HG02852 (cell line): ENCODE measurements around the gene EPN1.
"Not testable (repeated sequence)": the region's sequence is repeated elsewhere in the genome, so short reads cannot be mapped to it uniquely, and the experiment has no call there.

ENCODE experiments used
- ATAC-seq: cut with Tn5 transposase; IDR thresholded peaks from one replicate; pipeline ENCODE4 v1.9.1; 2021; ENCODE audit warnings: mild to moderate bottlenecking, moderate library complexity; ENCODE audit not compliant: unreplicated experiment

Gene EPN1

GRCh38 chr19:55716531-55716930, 41.5 kb downstream of the EPN1 start:
- no peak for ATAC-seq

- ATAC-seq: no peak
These were observed 42.2 kb downstream of the EPN1 start for GRCh38 chr19:55717251-55717650.

- not testable (repeated sequence) for ATAC-seq
These were observed 43.1 kb downstream of the EPN1 start for GRCh38 chr19:55717879-55718711.

- ATAC-seq: no peak
These were observed 45.3 kb downstream of the EPN1 start for GRCh38 chr19:55720214-55720746.

GRCh38 chr19:55720801-55721200, 45.8 kb downstream of the EPN1 start:
- ATAC-seq: no peak

- no peak for ATAC-seq
These were observed 48.5 kb downstream of the EPN1 start for GRCh38 chr19:55723491-55723890.

- not testable (repeated sequence) for ATAC-seq
These were observed 55.4 kb downstream of the EPN1 start for GRCh38 chr19:55730378-55730777.

- ATAC-seq: no peak
These were observed 63.3 kb downstream of the EPN1 start, which contains the start of gene NLRP9 for GRCh38 chr19:55738302-55738701. Gene NLRP9 (minus strand): TSS chr19:55738402. CDS start chr19:55738374, 28 bp downstream.

GRCh38 chr19:55750715-55751114, 75.7 kb downstream of the EPN1 start:
- ATAC-seq: no peak

- ATAC-seq: no peak
These were observed 78.4 kb downstream of the EPN1 start for GRCh38 chr19:55753401-55753800.

- ATAC-seq: not testable (repeated sequence)
These were observed 81.8 kb downstream of the EPN1 start for GRCh38 chr19:55756808-55757207.

- not testable (repeated sequence) for ATAC-seq
These were observed 83.8 kb downstream of the EPN1 start, which contains the start of gene RFPL4A for GRCh38 chr19:55758797-55759196. Gene RFPL4A (plus strand): TSS chr19:55759097. CDS start chr19:55761801, 2,704 bp downstream.
